ENCODE measurements around the gene EPHA10.
A peak's percentile ranks its signal among the peaks of the same experiment; 100 is the strongest.

The EPHA10 gene

GRCh38 chr1:37764888-37765441 is at the start of gene EPHA10:
Gene EPHA10 (minus strand): TSS chr1:37765120. CDS start chr1:37765066, 54 bp downstream.
- DNase-seq (ENCODE audit: low read depth, low spot score) = peak; percentile 41

DNA sequence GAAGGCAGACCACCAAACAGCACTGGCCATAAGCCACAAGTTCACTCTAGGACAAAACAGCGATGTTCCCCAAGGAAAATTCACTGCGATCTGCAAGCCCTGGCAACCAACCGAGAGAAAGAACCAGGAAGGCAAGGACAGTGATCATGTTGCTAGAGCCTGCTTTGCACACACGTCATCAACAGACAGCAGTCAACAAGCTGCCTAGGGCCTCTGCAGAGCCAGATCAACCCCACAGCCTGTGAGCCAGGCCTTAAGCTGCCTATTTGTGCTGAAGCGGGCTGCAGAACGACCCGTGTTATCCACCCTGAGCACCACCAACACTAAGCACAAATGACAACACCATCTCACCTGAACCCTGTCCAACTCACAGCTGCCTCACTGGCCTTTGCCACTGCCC is 49.3 kb upstream of the EPHA10 start:
- no peak for DNase-seq (ENCODE audit: low read depth, low spot score)

DNA sequence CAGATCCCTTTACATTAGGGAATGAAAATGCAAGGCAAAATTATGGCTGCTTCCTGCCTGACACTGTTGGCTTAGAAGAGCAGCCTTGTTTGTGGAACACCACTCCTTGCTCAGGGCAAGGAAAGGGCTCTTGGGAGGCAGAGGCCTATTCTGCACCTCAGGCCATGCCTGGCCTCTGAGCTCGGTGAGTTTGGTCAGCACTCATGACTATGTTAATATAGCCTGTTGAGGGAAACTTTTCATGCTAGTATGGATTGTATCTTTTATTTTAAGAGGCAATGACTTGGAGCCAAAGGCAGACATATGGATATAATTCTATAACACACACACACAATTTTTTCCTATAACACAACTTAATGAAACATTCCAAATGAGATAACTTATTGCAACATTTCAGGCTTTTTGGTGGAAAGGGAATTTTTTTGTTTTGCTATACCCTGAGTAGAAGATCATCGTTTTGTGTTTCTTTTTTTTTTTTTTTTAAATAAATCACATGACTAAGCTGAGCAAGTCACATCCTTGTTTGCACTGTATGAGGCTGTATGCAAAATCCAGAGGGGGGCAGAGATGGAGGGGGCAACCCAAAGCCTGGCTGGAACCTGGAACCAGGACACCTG is 48.7 kb upstream of the EPHA10 start:
- no peak for DNase-seq (ENCODE audit: low read depth, low spot score)

GRCh38 chr1:37811027-37811655 is 46.2 kb upstream of the EPHA10 start:
- DNase-seq (ENCODE audit: low read depth, low spot score) = peak; percentile 83

- no peak for DNase-seq (ENCODE audit: low read depth, low spot score)
Observed at GRCh38 chr1:37809942-37810341, 45.0 kb upstream of the EPHA10 start.

GRCh38 chr1:37808369-37809319 is 43.7 kb upstream of the EPHA10 start:
- DNase-seq (ENCODE audit: low read depth, low spot score) = peak; percentile 74

DNA sequence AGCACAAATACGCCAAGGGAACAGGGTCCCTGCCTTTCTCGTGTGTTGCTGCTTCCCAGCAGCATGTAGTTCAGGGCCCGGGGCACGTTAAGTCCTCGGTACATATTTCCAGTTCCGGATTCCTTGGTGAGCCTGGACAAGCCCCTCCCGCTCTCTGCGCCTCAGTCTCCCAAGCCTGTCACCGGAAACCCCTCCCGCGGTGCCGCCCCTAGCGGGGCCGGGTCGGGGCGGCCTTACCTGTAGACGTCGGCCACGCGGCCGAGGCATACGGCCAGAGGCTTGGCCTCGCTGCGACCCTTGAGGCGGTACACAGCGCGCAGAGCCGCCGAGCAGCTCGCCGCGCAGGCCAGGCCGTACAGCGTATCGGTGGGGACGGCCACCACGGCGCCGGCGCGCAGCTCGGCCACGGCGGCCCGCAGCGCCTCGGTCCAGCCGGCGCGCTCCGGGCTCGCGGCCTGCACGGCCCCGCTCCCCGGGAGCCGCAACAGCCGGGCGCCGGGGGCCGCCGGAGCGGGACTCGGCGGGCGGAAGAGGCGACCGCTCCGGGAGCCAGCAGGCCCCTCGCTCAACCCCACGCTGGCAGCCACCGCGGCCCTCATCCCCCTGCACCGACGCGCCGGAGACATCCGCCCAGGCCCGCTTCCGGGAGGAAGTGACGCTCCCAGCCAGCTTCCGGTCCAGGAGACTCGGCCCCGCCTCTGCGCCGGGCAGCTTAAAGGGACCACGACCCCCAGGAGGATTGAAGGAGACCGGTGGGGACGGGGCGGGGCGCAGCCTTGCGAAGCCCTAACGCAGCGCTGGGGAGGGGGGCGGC is 42.8 kb upstream of the EPHA10 start, which contains the start of the genes C1orf122 and YRDC:
C1orf122 (plus strand) TSS at position 236 of the 814 bp plus-strand sequence. CDS start 615 bp downstream, outside the sequence.
YRDC (minus strand) TSS at position 654 of the 814 bp plus-strand sequence; CDS start at position 626, 28 bp downstream.
- DNase-seq (ENCODE audit: low read depth, low spot score) = peak; percentile 94

GRCh38 chr1:37807220-37807554 is 42.3 kb upstream of the EPHA10 start:
- no peak for DNase-seq (ENCODE audit: low read depth, low spot score)

- DNase-seq (ENCODE audit: low read depth, low spot score) = no peak
Observed at GRCh38 chr1:37802439-37802838, 37.5 kb upstream of the EPHA10 start.

GRCh38 chr1:37797750-37798345 is 32.9 kb upstream of the EPHA10 start:
- no peak for DNase-seq (ENCODE audit: low read depth, low spot score)

GRCh38 chr1:37795340-37796125 is 30.6 kb upstream of the EPHA10 start:
- DNase-seq (ENCODE audit: low read depth, low spot score) = peak; percentile 95

GRCh38 chr1:37794372-37795339 is 29.7 kb upstream of the EPHA10 start:
- DNase-seq (ENCODE audit: low read depth, low spot score) = no peak

DNA sequence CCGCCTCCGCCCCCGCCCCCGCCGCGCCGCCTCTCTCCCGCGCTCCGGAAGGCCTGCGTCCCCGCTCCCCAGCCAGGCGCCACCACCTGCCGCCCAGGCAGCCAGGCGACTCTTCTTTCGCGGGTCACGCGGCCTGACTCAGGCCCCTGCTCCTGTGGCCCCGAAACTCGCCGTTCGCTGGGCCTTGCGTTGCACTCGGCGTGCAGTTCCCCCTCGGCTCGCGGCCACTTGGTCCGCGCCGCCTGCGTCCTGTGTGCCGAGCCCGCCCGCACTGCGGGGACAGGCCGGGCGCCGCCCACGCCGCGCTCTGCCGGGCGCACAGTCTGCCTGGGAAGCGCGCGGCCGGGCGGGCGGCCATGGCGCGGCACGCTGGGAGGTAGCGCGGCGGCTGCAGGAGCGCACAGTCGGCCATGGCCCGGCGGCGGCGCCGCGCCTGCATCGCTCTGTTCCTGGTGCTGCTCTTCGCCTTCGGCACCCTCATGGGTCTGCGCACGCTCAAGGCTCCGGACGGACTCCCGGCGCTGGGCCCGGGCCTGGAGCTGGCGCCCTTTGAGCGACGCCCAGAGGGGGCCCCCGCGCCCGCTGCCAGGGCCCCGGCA is 29.0 kb upstream of the EPHA10 start, which contains the start of gene MANEAL:
MANEAL (plus strand) TSS at position 75 of the 599 bp plus-strand sequence; CDS start at position 411, 336 bp downstream.
- DNase-seq (ENCODE audit: low read depth, low spot score) = peak; percentile 40

DNA sequence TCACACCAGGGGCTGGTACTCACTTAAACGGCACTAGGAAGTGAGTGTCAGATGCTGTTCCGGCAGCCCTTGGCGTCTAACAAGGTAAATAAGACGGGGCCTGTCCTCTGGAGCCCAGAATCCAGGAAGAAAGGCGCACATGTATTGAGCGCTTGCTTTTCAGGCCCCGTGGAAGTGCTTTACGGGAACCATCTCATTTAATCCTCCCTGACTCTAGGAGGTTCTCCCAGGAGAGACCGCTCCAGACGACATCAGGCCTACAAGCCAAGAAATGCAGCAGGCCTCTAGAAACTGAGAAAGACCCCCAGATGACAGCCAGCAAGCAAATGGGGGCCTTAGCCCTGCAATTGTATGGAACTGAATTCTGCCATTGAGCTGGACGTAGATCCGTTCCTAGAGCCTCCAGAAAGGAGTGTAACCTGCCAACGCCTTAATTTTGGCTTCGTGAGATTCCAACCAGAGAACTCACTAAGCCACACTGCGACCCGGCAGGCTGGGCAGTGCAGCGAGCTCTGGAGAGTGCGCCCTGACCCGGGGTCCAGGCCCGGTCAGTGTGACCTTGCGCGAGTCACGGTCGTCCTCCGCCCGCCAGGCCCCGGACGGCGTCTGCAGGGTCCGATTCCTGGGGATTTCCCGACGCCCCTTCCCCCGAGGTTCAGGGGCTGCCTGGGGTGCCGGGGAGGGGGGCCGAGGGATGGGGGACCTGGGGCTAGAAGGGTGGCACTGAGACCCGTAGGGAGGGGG is 28.2 kb upstream of the EPHA10 start:
- no peak for DNase-seq (ENCODE audit: low read depth, low spot score)

- no peak for DNase-seq (ENCODE audit: low read depth, low spot score)
Observed at GRCh38 chr1:37782491-37782890, 17.6 kb upstream of the EPHA10 start.

DNA sequence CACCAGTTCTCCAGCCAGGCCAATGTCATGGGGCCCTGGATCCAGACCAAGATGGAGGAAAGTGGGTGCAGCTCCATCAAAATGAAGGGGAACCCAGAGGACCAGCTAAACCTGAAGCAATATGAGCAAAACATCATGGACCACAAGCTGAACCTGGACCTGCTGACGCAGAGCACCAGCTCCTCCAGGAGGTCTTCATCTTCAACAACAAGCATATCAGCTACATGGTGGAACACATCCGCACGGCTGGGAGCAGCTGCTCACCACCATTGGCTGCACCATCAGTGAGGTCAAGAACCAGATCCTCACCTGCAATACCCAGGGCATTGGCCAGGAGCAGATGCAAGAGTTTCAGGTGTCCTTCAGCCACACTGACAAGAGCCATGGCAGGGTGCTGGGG is 13.7 kb upstream of the EPHA10 start:
- DNase-seq (ENCODE audit: low read depth, low spot score) = no peak

GRCh38 chr1:37776946-37777516 is 12.1 kb upstream of the EPHA10 start:
- DNase-seq (ENCODE audit: low read depth, low spot score) = no peak

Measured in ELF-1 (cell line).